H9 (cell line): Measurements from ENCODE around the gene ARHGAP26. TPM values are rescaled to one million over a fixed set of nuclear protein-coding genes. Genes with fewer than 3 reads are reported as not detected.
A peak's percentile ranks its signal among the peaks of the same experiment; 100 is the strongest.

ENCODE experiments used
- DNase-seq: peaks from one replicate; pipeline ENCODE4 v3.0.0-alpha.2; 2017
- H2AFZ ChIP-seq: one replicate; pipeline ENCODE4 v1.6.1; 2013; ENCODE audit warnings: mild to moderate bottlenecking, low read length, control low read depth, moderate library complexity
- H2AK5ac ChIP-seq: 2 replicates; pipeline ENCODE4 v1.6.1; 2013; ENCODE audit warnings: low read length, control low read depth, mixed read lengths; ENCODE audit not compliant: insufficient read length
- H2BK120ac ChIP-seq: one replicate; pipeline ENCODE4 v1.6.1; 2013; ENCODE audit warnings: low read depth, mild to moderate bottlenecking, low read length, control low read depth, inconsistent platforms; ENCODE audit not compliant: poor library complexity, severe bottlenecking
- H2BK12ac ChIP-seq: 2 replicates; pipeline ENCODE4 v1.6.1; 2013; ENCODE audit warnings: low read length, control low read depth, mixed read lengths, low read depth; ENCODE audit not compliant: insufficient read length
- H2BK15ac ChIP-seq: 2 replicates; pipeline ENCODE4 v1.6.1; 2013; ENCODE audit warnings: low read depth, low read length, control low read depth
- H2BK20ac ChIP-seq: one replicate; pipeline ENCODE4 v1.6.1; 2013; ENCODE audit warnings: low read depth, mild to moderate bottlenecking, low read length, control low read depth, inconsistent platforms; ENCODE audit not compliant: poor library complexity, severe bottlenecking
- H2BK5ac ChIP-seq: 2 replicates; pipeline ENCODE4 v1.6.1; 2013; ENCODE audit warnings: low read length, control low read depth, mixed read lengths; ENCODE audit not compliant: insufficient read length
- H3K14ac ChIP-seq: 2 replicates; pipeline ENCODE4 v1.6.1; 2013; ENCODE audit warnings: low read length, control low read depth; ENCODE audit not compliant: insufficient read depth
- H3K18ac ChIP-seq: 2 replicates; pipeline ENCODE4 v1.6.1; 2013; ENCODE audit warnings: low read depth, mild to moderate bottlenecking, mixed read lengths, low read length, control low read depth; ENCODE audit not compliant: insufficient read length
- H3K23ac ChIP-seq: 2 replicates; pipeline ENCODE4 v1.6.1; 2013; ENCODE audit warnings: low read length, control low read depth, mixed read lengths, low read depth; ENCODE audit not compliant: insufficient read length
- H3K23me2 ChIP-seq: 2 replicates; pipeline ENCODE4 v1.6.1; 2013; ENCODE audit warnings: low read depth, mild to moderate bottlenecking, mixed read lengths, low read length, control low read depth; ENCODE audit not compliant: insufficient read length, poor library complexity, severe bottlenecking
- H3K27ac ChIP-seq: 2 replicates; pipeline ENCODE4 v1.5.1; 2013; ENCODE audit warnings: low read length, control low read depth, mixed read lengths, low read depth; ENCODE audit not compliant: insufficient read length
- H3K27me3 ChIP-seq: 2 replicates; pipeline ENCODE4 v1.6.1; 2013; ENCODE audit warnings: low read length, control low read depth, inconsistent platforms; ENCODE audit not compliant: insufficient read depth
- H3K4ac ChIP-seq: 2 replicates; pipeline ENCODE4 v1.6.1; 2013; ENCODE audit warnings: low read depth, mild to moderate bottlenecking, control low read depth, inconsistent platforms, low read length, moderate library complexity
- H3K4me1 ChIP-seq: 2 replicates; pipeline ENCODE4 v1.6.1; 2013; ENCODE audit warnings: low read length, control low read depth, inconsistent platforms; ENCODE audit not compliant: insufficient read depth
- H3K4me2 ChIP-seq: 2 replicates; pipeline ENCODE4 v1.6.1; 2013; ENCODE audit warnings: low read length, control low read depth, mixed read lengths; ENCODE audit not compliant: insufficient read length, insufficient read depth
- H3K56ac ChIP-seq: 2 replicates; pipeline ENCODE4 v1.6.1; 2013; ENCODE audit warnings: low read depth, mild to moderate bottlenecking, mixed read lengths, low read length, control low read depth; ENCODE audit not compliant: insufficient read length
- H3K79me1 ChIP-seq: 2 replicates; pipeline ENCODE4 v1.6.1; 2013; ENCODE audit warnings: low read depth, mild to moderate bottlenecking, moderate library complexity, low read length, control low read depth, inconsistent platforms; ENCODE audit not compliant: insufficient read depth, poor library complexity, severe bottlenecking
- H3K79me2 ChIP-seq: 2 replicates; pipeline ENCODE4 v1.6.1; 2013; ENCODE audit warnings: low read length, control low read depth, inconsistent platforms; ENCODE audit not compliant: insufficient read depth
- H3K9ac ChIP-seq: 2 replicates; pipeline ENCODE4 v1.6.1; 2013; ENCODE audit warnings: low read length, control low read depth, mixed read lengths; ENCODE audit not compliant: insufficient read length; ENCODE audit errors: extremely low read depth
- H3K9me3 ChIP-seq: one replicate; pipeline ENCODE4 v1.6.1; 2013; ENCODE audit warnings: low read depth, low read length, inconsistent platforms; ENCODE audit not compliant: control insufficient read depth
- H3T11ph ChIP-seq: one replicate; pipeline ENCODE4 v1.6.1; 2013; ENCODE audit warnings: mild to moderate bottlenecking, low read length, control low read depth, inconsistent platforms
- H4K20me1 ChIP-seq: one replicate; pipeline ENCODE4 v1.6.1; 2013; ENCODE audit not compliant: control insufficient read depth, insufficient read length, insufficient read depth
- H4K5ac ChIP-seq: 2 replicates; pipeline ENCODE4 v1.6.1; 2013; ENCODE audit warnings: low read depth, mild to moderate bottlenecking, mixed read lengths, low read length, control low read depth; ENCODE audit not compliant: insufficient read length
- H4K8ac ChIP-seq: replicated peaks from 2 replicates; pipeline ENCODE4 v1.6.1; 2013; ENCODE audit warnings: low read length, control low read depth, mixed read lengths, low read depth; ENCODE audit not compliant: insufficient read length
- H4K91ac ChIP-seq: 2 replicates; pipeline ENCODE4 v1.6.1; 2013; ENCODE audit warnings: low read depth, mild to moderate bottlenecking, moderate library complexity, mixed read lengths, low read length, control low read depth; ENCODE audit not compliant: insufficient read length
- H3K27ac Mint-ChIP-seq, 3 experiments: 2 replicates in 2 of 3; 3 replicates in 1 of 3; pipeline ENCODE4 v1.8.0; 2020 to 2021; ENCODE audit warnings: mixed read lengths in 3 of 3, mild to moderate bottlenecking in 1 of 3, moderate library complexity in 1 of 3
- H3K27me3 Mint-ChIP-seq: 2 replicates; pipeline ENCODE4 v1.8.0; 2021; ENCODE audit warnings: low read depth, mild to moderate bottlenecking, moderate library complexity, mixed read lengths
- H3K36me3 Mint-ChIP-seq, 3 experiments: 2 replicates in 2 of 3; 3 replicates in 1 of 3; pipeline ENCODE4 v1.8.0; 2020 to 2021; ENCODE audit warnings: low read depth in 3 of 3, mixed read lengths in 3 of 3; ENCODE audit not compliant: insufficient read depth in 1 of 3
- H3K4me1 Mint-ChIP-seq, 2 experiments: 2 replicates each; pipeline ENCODE4 v1.8.0; 2020; ENCODE audit warnings: mixed read lengths in 2 of 2
- H3K4me3 Mint-ChIP-seq, 2 experiments: 2 replicates in 1 of 2; 3 replicates in 1 of 2; pipeline ENCODE4 v1.8.0; 2020 to 2021; ENCODE audit warnings: mild to moderate bottlenecking in 2 of 2, mixed read lengths in 2 of 2, moderate library complexity in 1 of 2
- H3K9me3 Mint-ChIP-seq, 2 experiments: 2 replicates in 1 of 2; 3 replicates in 1 of 2; pipeline ENCODE4 v1.8.0; 2020; ENCODE audit warnings: mild to moderate bottlenecking in 2 of 2, mixed read lengths in 2 of 2, moderate library complexity in 1 of 2
- total RNA-seq: library from RNA; stranded (reverse); gene quantifications from 2 replicates; pipeline ENCODE4 v1.2.1, GENCODE V29; 2021
- TF ChIP-seq, protein P1 (sequence below): fragments of 200-600 bp; sonication (generic); conservative IDR thresholded peaks from 3 replicates; pipeline ENCODE4 v1.8.0; 2021; ENCODE audit warnings: antibody characterized with exemption, mild to moderate bottlenecking

ARHGAP26 gene
- total RNA-seq, 1 experiment from 2014 or later: 13.8 TPM

DNA sequence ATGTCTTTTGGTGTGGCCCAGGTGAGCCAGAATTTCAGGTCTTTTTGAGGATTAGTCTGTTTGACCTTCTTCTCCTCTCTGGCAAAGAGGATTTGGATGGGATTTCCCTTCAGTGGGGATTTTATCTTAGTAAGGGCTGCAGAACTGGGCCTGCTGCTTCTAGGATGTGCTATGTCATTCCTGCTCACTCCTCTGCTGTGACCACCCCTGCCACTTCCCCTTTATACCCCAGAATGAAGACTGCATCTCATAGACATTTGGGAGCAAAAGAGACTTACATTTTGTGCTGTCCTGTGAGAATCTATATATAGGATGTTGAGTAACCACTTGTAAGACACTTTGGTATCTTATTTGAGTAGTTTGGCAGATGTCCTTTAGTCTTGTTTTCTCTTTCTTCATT is 76.2 kb downstream of the ARHGAP26 start:
- H4K91ac ChIP-seq: no peak overlapping the region
- H2BK15ac ChIP-seq: no peak overlapping the region
- H4K5ac ChIP-seq: no peak overlapping the region
- no peak overlapping the region for H3K4me3 Mint-ChIP-seq
- H2BK120ac ChIP-seq: no peak overlapping the region
- no peaks in the 10 kb centered on the region for H3K36me3 Mint-ChIP-seq
- no peak overlapping the region for H3T11ph ChIP-seq
- H3K4me1 Mint-ChIP-seq: peaks cover 46 to 55% of the 10 kb centered on the region in 2 experiments
- no peak overlapping the region for H3K4ac ChIP-seq
- H3K9me3 Mint-ChIP-seq: no peaks in the 10 kb centered on the region; a peak in 1 of 5 replicates
- H3K4me2 ChIP-seq: no peak overlapping the region
- H2AK5ac ChIP-seq: no peak overlapping the region
- no peaks in the 10 kb centered on the region for H4K20me1 ChIP-seq
- H4K8ac ChIP-seq: no peak overlapping the region
- H2AFZ ChIP-seq: no peak overlapping the region
- no peaks in the 10 kb centered on the region for H3K79me2 ChIP-seq
- H3K27ac Mint-ChIP-seq: peak overlapping the region in 1 of 3 experiments; percentile 84; a peak in 3 of 7 replicates
- H3K9me3 ChIP-seq: no peaks in the 10 kb centered on the region
- no peak overlapping the region for H3K56ac ChIP-seq
- TF ChIP-seq, protein P1, sequence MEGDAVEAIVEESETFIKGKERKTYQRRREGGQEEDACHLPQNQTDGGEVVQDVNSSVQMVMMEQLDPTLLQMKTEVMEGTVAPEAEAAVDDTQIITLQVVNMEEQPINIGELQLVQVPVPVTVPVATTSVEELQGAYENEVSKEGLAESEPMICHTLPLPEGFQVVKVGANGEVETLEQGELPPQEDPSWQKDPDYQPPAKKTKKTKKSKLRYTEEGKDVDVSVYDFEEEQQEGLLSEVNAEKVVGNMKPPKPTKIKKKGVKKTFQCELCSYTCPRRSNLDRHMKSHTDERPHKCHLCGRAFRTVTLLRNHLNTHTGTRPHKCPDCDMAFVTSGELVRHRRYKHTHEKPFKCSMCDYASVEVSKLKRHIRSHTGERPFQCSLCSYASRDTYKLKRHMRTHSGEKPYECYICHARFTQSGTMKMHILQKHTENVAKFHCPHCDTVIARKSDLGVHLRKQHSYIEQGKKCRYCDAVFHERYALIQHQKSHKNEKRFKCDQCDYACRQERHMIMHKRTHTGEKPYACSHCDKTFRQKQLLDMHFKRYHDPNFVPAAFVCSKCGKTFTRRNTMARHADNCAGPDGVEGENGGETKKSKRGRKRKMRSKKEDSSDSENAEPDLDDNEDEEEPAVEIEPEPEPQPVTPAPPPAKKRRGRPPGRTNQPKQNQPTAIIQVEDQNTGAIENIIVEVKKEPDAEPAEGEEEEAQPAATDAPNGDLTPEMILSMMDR: no peak
- H3K23ac ChIP-seq: no peak overlapping the region
- H2BK12ac ChIP-seq: no peak overlapping the region
- H3K27ac ChIP-seq: no peak overlapping the region
- H3K27me3 ChIP-seq: no peaks in the 10 kb centered on the region
- no peak for DNase-seq
- no peaks in the 10 kb centered on the region for H3K23me2 ChIP-seq
- no peak overlapping the region for H2BK20ac ChIP-seq
- H2BK5ac ChIP-seq: no peak overlapping the region
- H3K14ac ChIP-seq: no peak overlapping the region
- H3K4me1 ChIP-seq: peaks cover 6% of the 10 kb centered on the region; the same call in 1 of the 2 replicates
- no peak overlapping the region for H3K18ac ChIP-seq
- H3K9ac ChIP-seq: no peak overlapping the region
- no peaks in the 10 kb centered on the region for H3K27me3 Mint-ChIP-seq
- H3K79me1 ChIP-seq: no peaks in the 10 kb centered on the region
